HG02840 (cell line): ENCODE data around the gene SH3D21.

Source experiments
- ATAC-seq: cut with Tn5 transposase; IDR thresholded peaks from one replicate; pipeline ENCODE4 v1.9.1; 2021; ENCODE audit warnings: mild to moderate bottlenecking, moderate library complexity, moderate number of reproducible peaks; ENCODE audit not compliant: unreplicated experiment, low FRiP score

Gene SH3D21

GRCh38 chr1:36328088-36328480, 21.9 kb downstream of the SH3D21 start:
- ATAC-seq = no peak

- ATAC-seq = no peak
Measured at GRCh38 chr1:36328713-36329112, 22.5 kb downstream of the SH3D21 start.

GRCh38 chr1:36329817-36330216, 23.6 kb downstream of the SH3D21 start:
- ATAC-seq = no peak

- ATAC-seq = no peak
Measured at GRCh38 chr1:36330940-36331339, 24.8 kb downstream of the SH3D21 start.

- no peak for ATAC-seq
Measured at GRCh38 chr1:36337830-36338229, 31.7 kb downstream of the SH3D21 start.

- ATAC-seq = no peak
Measured at GRCh38 chr1:36339215-36339614, 33.0 kb downstream of the SH3D21 start.

GRCh38 chr1:36339615-36340014, 33.4 kb downstream of the SH3D21 start:
- ATAC-seq = no peak

- ATAC-seq = no peak
Measured at GRCh38 chr1:36341626-36342320, 35.6 kb downstream of the SH3D21 start.

- ATAC-seq = no peak
Measured at GRCh38 chr1:36342426-36343185, 36.4 kb downstream of the SH3D21 start.

- ATAC-seq = no peak
Measured at GRCh38 chr1:36343651-36344394, 37.7 kb downstream of the SH3D21 start.

- no peak for ATAC-seq
Measured at GRCh38 chr1:36344395-36344680, 38.2 kb downstream of the SH3D21 start.

- ATAC-seq = no peak
Measured at GRCh38 chr1:36345353-36345752, 39.2 kb downstream of the SH3D21 start.

- ATAC-seq = no peak
Measured at GRCh38 chr1:36346741-36347370, 40.7 kb downstream of the SH3D21 start.

GRCh38 chr1:36349241-36349671, 43.1 kb downstream of the SH3D21 start:
- ATAC-seq = no peak

GRCh38 chr1:36349839-36350238, 43.7 kb downstream of the SH3D21 start:
- ATAC-seq = no peak

- no peak for ATAC-seq
Measured at GRCh38 chr1:36350659-36351226, 44.6 kb downstream of the SH3D21 start.

- no peak for ATAC-seq
Measured at GRCh38 chr1:36351227-36351977, 45.2 kb downstream of the SH3D21 start.

- ATAC-seq = no peak
Measured at GRCh38 chr1:36352125-36352909, 46.1 kb downstream of the SH3D21 start.
